IMR-90 (cell line): ENCODE measurements around the gene CPTP. TPM values are rescaled to one million over a fixed set of nuclear protein-coding genes. Genes with fewer than 3 reads are reported as not detected.

Source experiments
- ATAC-seq: fragments of 200-7000 bp; cut with Tn5 transposase; 2 replicates; pipeline ENCODE4 v1.9.1; 2020; ENCODE audit warnings: low read depth, mild to moderate bottlenecking, moderate library complexity
- BruUV-seq: library from RNA; stranded (reverse); fragments of 400-500 nt; replicated peaks from 2 replicates; lab custom pipeline; 2021; lab: Mats Ljungman, UMichigan
- CTCF ChIA-PET: fragments of 300-600 bp; formaldehyde crosslinking; extraction: SDS; loops from one replicate; lab custom pipeline; 2021; ENCODE audit warnings: antibody characterized with exemption; lab: Yijun Ruan, JAX
- POLR2A ChIA-PET: fragments of 300-600 bp; sonication (Branson Sonifier 250); formaldehyde crosslinking; loops from one replicate; lab custom pipeline; 2022; ENCODE audit warnings: antibody characterized with exemption; ENCODE audit not compliant: unreplicated experiment; lab: Charles Lee
- DNase-seq: peaks from one replicate; pipeline ENCODE4 v3.0.0; 2013
- H2AFZ ChIP-seq: replicated peaks from 2 replicates; pipeline ENCODE3; 2013; ENCODE audit warnings: low read length, mild to moderate bottlenecking; ENCODE audit not compliant: poor library complexity
- H2AK5ac ChIP-seq: 2 replicates; pipeline ENCODE4 v1.6.1; 2013; ENCODE audit warnings: low read depth, low read length, inconsistent platforms
- H2AK9ac ChIP-seq: replicated peaks from 2 replicates; pipeline ENCODE3; 2013; ENCODE audit warnings: mild to moderate bottlenecking, low read depth, low read length, moderate library complexity; ENCODE audit not compliant: poor library complexity
- H2BK120ac ChIP-seq: 2 replicates; pipeline ENCODE4 v1.6.1; 2013; ENCODE audit warnings: low read depth, low read length, inconsistent platforms
- H2BK15ac ChIP-seq: 3 replicates; pipeline ENCODE4 v1.6.1; 2013; ENCODE audit warnings: low read depth, low read length, inconsistent platforms
- H2BK20ac ChIP-seq: 2 replicates; pipeline ENCODE4 v1.6.1; 2013; ENCODE audit warnings: low read depth, mild to moderate bottlenecking, inconsistent platforms, low read length, moderate library complexity
- H2BK5ac ChIP-seq: 2 replicates; pipeline ENCODE4 v1.6.1; 2013; ENCODE audit warnings: mild to moderate bottlenecking, low read depth, low read length, inconsistent platforms; ENCODE audit not compliant: poor library complexity, severe bottlenecking
- H3K14ac ChIP-seq: replicated peaks from 2 replicates; pipeline ENCODE4 v1.6.1; 2013; ENCODE audit warnings: low read depth, low read length, inconsistent platforms
- H3K18ac ChIP-seq: 2 replicates; pipeline ENCODE4 v1.6.1; 2013; ENCODE audit warnings: low read depth, low read length, control low read depth
- H3K23ac ChIP-seq: 2 replicates; pipeline ENCODE4 v1.6.1; 2013; ENCODE audit warnings: low read depth, low read length, inconsistent platforms
- H3K27ac ChIP-seq: 2 replicates; pipeline ENCODE4 v1.5.1; 2013; ENCODE audit warnings: mild to moderate bottlenecking, control low read depth, low read length; ENCODE audit not compliant: insufficient read depth
- H3K27me3 ChIP-seq: 2 replicates; pipeline ENCODE4 v1.6.1; 2013; ENCODE audit warnings: low read length; ENCODE audit not compliant: control insufficient read depth, insufficient read depth
- H3K36me3 ChIP-seq: 2 replicates; pipeline ENCODE4 v1.6.1; 2013; ENCODE audit warnings: low read length, mixed read lengths; ENCODE audit not compliant: control insufficient read depth, insufficient read depth
- H3K4ac ChIP-seq: 2 replicates; pipeline ENCODE4 v1.6.1; 2013; ENCODE audit warnings: low read depth, low read length, inconsistent platforms
- H3K4me1 ChIP-seq: 2 replicates; pipeline ENCODE4 v1.6.1; 2013; ENCODE audit warnings: low read length, mixed read lengths; ENCODE audit not compliant: control insufficient read depth, insufficient read depth
- H3K4me2 ChIP-seq: 2 replicates; pipeline ENCODE4 v1.6.1; 2013; ENCODE audit warnings: low read depth, mild to moderate bottlenecking, control low read depth, low read length, moderate library complexity
- H3K4me3 ChIP-seq: 2 replicates; pipeline ENCODE4 v1.5.1; 2013; ENCODE audit warnings: low read depth, mild to moderate bottlenecking, control low read depth, low read length, moderate library complexity; ENCODE audit not compliant: insufficient read depth
- H3K56ac ChIP-seq: 2 replicates; pipeline ENCODE4 v1.6.1; 2013; ENCODE audit warnings: low read length, inconsistent platforms; ENCODE audit not compliant: insufficient read depth; ENCODE audit errors: extremely low read depth
- H3K79me1 ChIP-seq, 2 experiments: 2 replicates each; pipeline ENCODE4 v1.6.1; 2013; ENCODE audit warnings: low read length in 2 of 2, inconsistent platforms in 1 of 2, low read depth in 1 of 2
- H3K9ac ChIP-seq: 2 replicates; pipeline ENCODE4 v1.6.1; 2013; ENCODE audit warnings: low read depth, low read length, control low read depth
- H3K9me1 ChIP-seq: 2 replicates; pipeline ENCODE4 v1.6.1; 2013; ENCODE audit warnings: low read length, inconsistent platforms; ENCODE audit not compliant: insufficient read depth
- H3K9me3 ChIP-seq: 2 replicates; pipeline ENCODE4 v1.6.1; 2013; ENCODE audit warnings: low read length; ENCODE audit not compliant: control insufficient read depth, insufficient read depth
- H4K20me1 ChIP-seq: 2 replicates; pipeline ENCODE4 v1.6.1; 2013; ENCODE audit warnings: low read length, inconsistent platforms; ENCODE audit not compliant: insufficient read depth
- H4K5ac ChIP-seq: 2 replicates; pipeline ENCODE4 v1.6.1; 2013; ENCODE audit warnings: mild to moderate bottlenecking, low read depth, low read length, control low read depth
- H4K8ac ChIP-seq, 2 experiments: 2 replicates each; pipeline ENCODE4 v1.6.1; 2013; ENCODE audit warnings: low read depth in 2 of 2, low read length in 2 of 2, control low read depth in 1 of 2, inconsistent platforms in 1 of 2
- H4K91ac ChIP-seq: 2 replicates; pipeline ENCODE4 v1.6.1; 2013; ENCODE audit warnings: low read depth, low read length, inconsistent platforms; ENCODE audit not compliant: insufficient read depth
- BHLHE40 ChIP-seq: fragments of 150-350 bp; IDR thresholded peaks from 2 replicates; pipeline ENCODE4 v1.6.1; 2016; ENCODE audit warnings: mild to moderate bottlenecking, low read depth, low read length
- CEBPB ChIP-seq: IDR thresholded peaks from 2 replicates; pipeline ENCODE4 v1.6.1; 2012; ENCODE audit warnings: low read depth, low read length, improper control_type of control experiment
- CHD1 ChIP-seq: IDR thresholded peaks from 2 replicates; pipeline ENCODE4 v1.6.1; 2012; ENCODE audit warnings: low read depth, low read length, improper control_type of control experiment
- FOS ChIP-seq: fragments of 150-350 bp; IDR thresholded peaks from 2 replicates; pipeline ENCODE4 v1.6.1; 2016; ENCODE audit warnings: low read depth, low read length
- MAFK ChIP-seq: IDR thresholded peaks from 2 replicates; pipeline ENCODE4 v1.6.1; 2012; ENCODE audit warnings: low read depth, low read length, improper control_type of control experiment
- MAZ ChIP-seq: IDR thresholded peaks from 2 replicates; pipeline ENCODE4 v1.6.1; 2012; ENCODE audit warnings: low read depth, mild to moderate bottlenecking, low read length, improper control_type of control experiment, moderate library complexity, borderline replicate concordance
- MXI1 ChIP-seq: IDR thresholded peaks from 2 replicates; pipeline ENCODE4 v1.6.1; 2012; ENCODE audit warnings: low read depth, mild to moderate bottlenecking, low read length, moderate library complexity, borderline replicate concordance
- NFE2L2 ChIP-seq: fragments of 150-350 bp; IDR thresholded peaks from 2 replicates; pipeline ENCODE4 v1.6.1; 2016; ENCODE audit warnings: low read depth, mild to moderate bottlenecking, low read length
- POLR2A ChIP-seq: IDR thresholded peaks from 2 replicates; pipeline ENCODE4 v1.6.1; 2012; ENCODE audit warnings: mild to moderate bottlenecking, low read depth, low read length
- RAD21 ChIP-seq: IDR thresholded peaks from 2 replicates; pipeline ENCODE4 v1.6.1; 2012; ENCODE audit warnings: low read length, improper control_type of control experiment
- RCOR1 ChIP-seq: IDR thresholded peaks from 2 replicates; pipeline ENCODE4 v1.6.1; 2012; ENCODE audit warnings: mild to moderate bottlenecking, low read length, improper control_type of control experiment; ENCODE audit not compliant: insufficient replicate concordance
- RFX5 ChIP-seq: IDR thresholded peaks from 2 replicates; pipeline ENCODE4 v1.8.0; 2012; ENCODE audit warnings: low read depth, mild to moderate bottlenecking, low read length, moderate library complexity
- SMC3 ChIP-seq: fragments of 150-350 bp; IDR thresholded peaks from 2 replicates; pipeline ENCODE4 v1.6.1; 2016; ENCODE audit warnings: low read depth, mild to moderate bottlenecking, antibody characterized with exemption, low read length, moderate library complexity
- WGBS, 2 experiments: methylation state at CpG; one replicate each; pipeline versions ENCODE4 v1.1.5 to v1.1.7; 2013; ENCODE audit warnings: missing lambda C conversion rate in 2 of 2; ENCODE audit not compliant: insufficient read length in 1 of 2; ENCODE audit errors: extremely low coverage in 2 of 2; 5-methylcytosine and 5-hydroxymethylcytosine counted together
- dilution Hi-C: fragments of 300-500 bp; cut with HindIII; formaldehyde crosslinking; loops from one replicate; pipeline ENCODE4 v1.14.3; 2018; ENCODE audit warnings: low sequenced_read_pairs; ENCODE audit not compliant: unreplicated experiment
- in situ Hi-C: fragments of 300-500 bp; cut with MboI; formaldehyde crosslinking; loops from 3 replicates; pipeline ENCODE4 v1.14.3; 2019; ENCODE audit warnings: low sequenced_read_pairs, inconsistent platforms, mixed read lengths
- intact Hi-C: fragments of 100-400 bp; cut with micrococcal nuclease; formaldehyde crosslinking; loops from 2 replicates; pipeline ENCODE4 v1.10.0; 2022
- polyA plus RNA-seq, 3 experiments: library from polyadenylated mRNA; depleted of rRNA; stranded (reverse); fragments of >200 nt; gene quantifications; 2 replicates each; pipeline ENCODE4 v1.2.3, GENCODE V29; 2012; ENCODE audit warnings: low replicate concordance in 1 of 3
- total RNA-seq: library from RNA; depleted of rRNA; stranded (reverse); fragments of >200 nt; gene quantifications from 2 replicates; pipeline ENCODE4 v1.2.3, GENCODE V29; 2012
- TF ChIP-seq, protein P1 (sequence below): conservative IDR thresholded peaks from 2 replicates; pipeline ENCODE4 v1.5.1; 2012; ENCODE audit warnings: mild to moderate bottlenecking, low read depth, low read length, improper control_type of control experiment
- TF ChIP-seq, protein P2 (sequence below): fragments of 150-350 bp; IDR thresholded peaks from 2 replicates; pipeline ENCODE4 v1.6.1; 2016; ENCODE audit warnings: low read depth, mild to moderate bottlenecking, low read length, moderate library complexity, borderline replicate concordance
- TF ChIP-seq, protein P3 (sequence below): fragments of 150-350 bp; IDR thresholded peaks from 2 replicates; pipeline ENCODE4 v1.6.1; 2017; ENCODE audit warnings: mild to moderate bottlenecking, antibody characterized with exemption, low read length, low read depth

Gene CPTP
- total and polyA plus RNA-seq, 2 of the 4 experiments (the other 2 are of a cell fraction) = 2.7 to 12.1 TPM

DNA sequence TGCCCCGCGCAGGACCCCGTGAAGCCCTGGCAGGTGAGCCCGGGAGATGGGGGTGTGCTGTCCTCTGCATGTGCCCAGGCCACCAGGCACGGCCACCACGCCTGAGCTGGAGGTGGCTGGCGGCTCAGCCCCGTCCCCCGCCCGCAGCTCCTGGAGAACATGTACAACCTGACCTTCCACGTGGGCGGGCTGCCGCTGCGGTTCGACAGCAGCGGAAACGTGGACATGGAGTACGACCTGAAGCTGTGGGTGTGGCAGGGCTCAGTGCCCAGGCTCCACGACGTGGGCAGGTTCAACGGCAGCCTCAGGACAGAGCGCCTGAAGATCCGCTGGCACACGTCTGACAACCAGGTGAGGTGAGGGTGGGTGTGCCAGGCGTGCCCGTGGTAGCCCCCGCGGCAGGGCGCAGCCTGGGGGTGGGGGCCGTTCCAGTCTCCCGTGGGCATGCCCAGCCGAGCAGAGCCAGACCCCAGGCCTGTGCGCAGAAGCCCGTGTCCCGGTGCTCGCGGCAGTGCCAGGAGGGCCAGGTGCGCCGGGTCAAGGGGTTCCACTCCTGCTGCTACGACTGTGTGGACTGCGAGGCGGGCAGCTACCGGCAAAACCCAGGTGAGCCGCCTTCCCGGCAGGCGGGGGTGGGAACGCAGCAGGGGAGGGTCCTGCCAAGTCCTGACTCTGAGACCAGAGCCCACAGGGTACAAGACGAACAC lies 8.3 kb downstream of the CPTP start:
- ChIA-PET CTCF (no interaction called here), POLR2A (no interaction called here)
- H3K9me1 ChIP-seq = peaks cover 9% of the 10 kb centered on the region
- H2BK15ac ChIP-seq = no peak overlapping the region
- no peak overlapping the region for H2AFZ ChIP-seq
- peaks cover 19% of the 10 kb centered on the region for H4K20me1 ChIP-seq
- no peak overlapping the region for H2BK5ac ChIP-seq
- no peak overlapping the region for H3K18ac ChIP-seq
- no peak overlapping the region for H3K4me2 ChIP-seq
- no peak overlapping the region for H2BK120ac ChIP-seq
- H3K36me3 ChIP-seq = peaks cover 16% of the 10 kb centered on the region
- no peak overlapping the region for H2BK20ac ChIP-seq
- in situ Hi-C loops = no loop called here
- H3K79me1 ChIP-seq = peaks cover 7 to 11% of the 10 kb centered on the region in 2 experiments; a peak in 2 of 4 replicates
- DNase-seq (no peak), ATAC-seq (no peak)
- WGBS, 2 experiments = 90% methylated on average over 28 of the region's 48 CpGs; no CpG with 5 or more reads in 1 of the 2 experiments
- TF ChIP-seq, protein P1, sequence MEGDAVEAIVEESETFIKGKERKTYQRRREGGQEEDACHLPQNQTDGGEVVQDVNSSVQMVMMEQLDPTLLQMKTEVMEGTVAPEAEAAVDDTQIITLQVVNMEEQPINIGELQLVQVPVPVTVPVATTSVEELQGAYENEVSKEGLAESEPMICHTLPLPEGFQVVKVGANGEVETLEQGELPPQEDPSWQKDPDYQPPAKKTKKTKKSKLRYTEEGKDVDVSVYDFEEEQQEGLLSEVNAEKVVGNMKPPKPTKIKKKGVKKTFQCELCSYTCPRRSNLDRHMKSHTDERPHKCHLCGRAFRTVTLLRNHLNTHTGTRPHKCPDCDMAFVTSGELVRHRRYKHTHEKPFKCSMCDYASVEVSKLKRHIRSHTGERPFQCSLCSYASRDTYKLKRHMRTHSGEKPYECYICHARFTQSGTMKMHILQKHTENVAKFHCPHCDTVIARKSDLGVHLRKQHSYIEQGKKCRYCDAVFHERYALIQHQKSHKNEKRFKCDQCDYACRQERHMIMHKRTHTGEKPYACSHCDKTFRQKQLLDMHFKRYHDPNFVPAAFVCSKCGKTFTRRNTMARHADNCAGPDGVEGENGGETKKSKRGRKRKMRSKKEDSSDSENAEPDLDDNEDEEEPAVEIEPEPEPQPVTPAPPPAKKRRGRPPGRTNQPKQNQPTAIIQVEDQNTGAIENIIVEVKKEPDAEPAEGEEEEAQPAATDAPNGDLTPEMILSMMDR = no peak
- TF ChIP-seq MAFK (no peak), MAZ (no peak), RAD21 (no peak), FOS (no peak), BHLHE40 (no peak), CEBPB (no peak), MXI1 (no peak), NFE2L2 (no peak), CHD1 (no peak), POLR2A (no peak), RFX5 (no peak), SMC3 (no peak), RCOR1 (no peak)
- TF ChIP-seq, protein P2, sequence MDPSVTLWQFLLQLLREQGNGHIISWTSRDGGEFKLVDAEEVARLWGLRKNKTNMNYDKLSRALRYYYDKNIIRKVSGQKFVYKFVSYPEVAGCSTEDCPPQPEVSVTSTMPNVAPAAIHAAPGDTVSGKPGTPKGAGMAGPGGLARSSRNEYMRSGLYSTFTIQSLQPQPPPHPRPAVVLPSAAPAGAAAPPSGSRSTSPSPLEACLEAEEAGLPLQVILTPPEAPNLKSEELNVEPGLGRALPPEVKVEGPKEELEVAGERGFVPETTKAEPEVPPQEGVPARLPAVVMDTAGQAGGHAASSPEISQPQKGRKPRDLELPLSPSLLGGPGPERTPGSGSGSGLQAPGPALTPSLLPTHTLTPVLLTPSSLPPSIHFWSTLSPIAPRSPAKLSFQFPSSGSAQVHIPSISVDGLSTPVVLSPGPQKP = no peak
- TF ChIP-seq, protein P3, sequence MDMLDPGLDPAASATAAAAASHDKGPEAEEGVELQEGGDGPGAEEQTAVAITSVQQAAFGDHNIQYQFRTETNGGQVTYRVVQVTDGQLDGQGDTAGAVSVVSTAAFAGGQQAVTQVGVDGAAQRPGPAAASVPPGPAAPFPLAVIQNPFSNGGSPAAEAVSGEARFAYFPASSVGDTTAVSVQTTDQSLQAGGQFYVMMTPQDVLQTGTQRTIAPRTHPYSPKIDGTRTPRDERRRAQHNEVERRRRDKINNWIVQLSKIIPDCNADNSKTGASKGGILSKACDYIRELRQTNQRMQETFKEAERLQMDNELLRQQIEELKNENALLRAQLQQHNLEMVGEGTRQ = no peak
- H2AK9ac ChIP-seq = no peak overlapping the region
- H4K8ac ChIP-seq = no peak overlapping the region
- no peak overlapping the region for H3K27ac ChIP-seq
- BruUV-seq = no TSS peak
- no peak overlapping the region for H3K4ac ChIP-seq
- intact Hi-C loops = no loop called here
- H3K27me3 ChIP-seq = no peaks in the 10 kb centered on the region
- dilution Hi-C loops = no loop called here
- H3K4me1 ChIP-seq = no peaks in the 10 kb centered on the region
- no peak overlapping the region for H3K4me3 ChIP-seq
- H4K5ac ChIP-seq = no peak overlapping the region
- H2AK5ac ChIP-seq = no peak overlapping the region
- no peak overlapping the region for H3K23ac ChIP-seq
- H4K91ac ChIP-seq = no peak overlapping the region
- H3K56ac ChIP-seq = no peak overlapping the region
- no peak overlapping the region for H3K9ac ChIP-seq
- H3K9me3 ChIP-seq = no peaks in the 10 kb centered on the region
- no peak overlapping the region for H3K14ac ChIP-seq
